Hepatocyte (in vitro differentiated cells): ENCODE measurements around the gene NANOS2. TPM values are rescaled to one million over a fixed set of nuclear protein-coding genes. Genes with fewer than 3 reads are reported as not detected.

Experiments
- DNase-seq: peaks from one replicate; pipeline ENCODE4 v3.0.0-alpha.2; 2016; ENCODE audit warnings: low spot score
- H2AFZ ChIP-seq: fragments of 200-600 bp; sonication (generic); 2 replicates; pipeline ENCODE4 v1.6.0; 2016; ENCODE audit warnings: antibody characterized with exemption, mild to moderate bottlenecking
- H3K27ac ChIP-seq: fragments of 200-600 bp; sonication (generic); 2 replicates; pipeline ENCODE4 v1.5.1; 2016; ENCODE audit warnings: mild to moderate bottlenecking
- H3K27me3 ChIP-seq: fragments of 200-600 bp; sonication (generic); 2 replicates; pipeline ENCODE4 v1.6.1; 2016
- H3K36me3 ChIP-seq: fragments of 200-600 bp; sonication (generic); replicated peaks from 2 replicates; pipeline ENCODE4 v1.5.1; 2016; ENCODE audit warnings: low read depth; ENCODE audit not compliant: insufficient read depth
- H3K4me1 ChIP-seq: fragments of 200-600 bp; sonication (generic); 2 replicates; pipeline ENCODE4 v1.5.1; 2016; ENCODE audit warnings: mild to moderate bottlenecking, moderate library complexity; ENCODE audit not compliant: insufficient read depth
- H3K4me2 ChIP-seq: fragments of 200-600 bp; sonication (generic); 2 replicates; pipeline ENCODE4 v1.6.0; 2016
- H3K4me3 ChIP-seq: fragments of 200-600 bp; sonication (generic); 2 replicates; pipeline ENCODE4 v1.5.1; 2016; ENCODE audit warnings: mild to moderate bottlenecking
- H3K79me2 ChIP-seq: fragments of 200-600 bp; sonication (generic); 2 replicates; pipeline ENCODE4 v1.6.0; 2017; ENCODE audit warnings: mild to moderate bottlenecking
- H3K9me2 ChIP-seq: fragments of 200-600 bp; sonication (generic); replicated peaks from 2 replicates; pipeline ENCODE4 v1.6.0; 2017; ENCODE audit warnings: mild to moderate bottlenecking; ENCODE audit not compliant: insufficient read depth
- H3K9me3 ChIP-seq: fragments of 200-600 bp; sonication (generic); 2 replicates; pipeline ENCODE4 v1.5.1; 2016; ENCODE audit warnings: low read depth, mild to moderate bottlenecking
- H4K20me1 ChIP-seq: fragments of 200-600 bp; sonication (generic); 2 replicates; pipeline ENCODE4 v1.6.0; 2016; ENCODE audit warnings: mild to moderate bottlenecking; ENCODE audit not compliant: insufficient read depth, poor library complexity, severe bottlenecking
- EZH2 ChIP-seq: fragments of 200-600 bp; sonication (generic); IDR thresholded peaks from 2 replicates; pipeline ENCODE4 v1.6.1; 2016; ENCODE audit warnings: antibody characterized with exemption, mild to moderate bottlenecking, borderline replicate concordance
- EZH2phosphoT487 ChIP-seq: fragments of 200-600 bp; sonication (generic); IDR thresholded peaks from one replicate; pipeline ENCODE4 v1.6.1; 2018; ENCODE audit warnings: antibody characterized with exemption, mild to moderate bottlenecking, low read depth, moderate library complexity; ENCODE audit not compliant: unreplicated experiment, severe bottlenecking
- WGBS: methylation state at CpG from one replicate; pipeline ENCODE4 v1.1.6; 2016; ENCODE audit warnings: low lambda C conversion rate; ENCODE audit errors: missing lambda C conversion rate; 5-methylcytosine and 5-hydroxymethylcytosine counted together
- polyA plus RNA-seq: library from polyadenylated mRNA; unstranded; fragments of >200 nt; fragmentation: Nextera tagmentation; extraction: Ambion mirVana; gene quantifications from 2 replicates; pipeline ENCODE4 v1.2.1, GENCODE V29; 2016
- total RNA-seq: library from RNA; depleted of rRNA; stranded (reverse); fragments of >200 nt; gene quantifications from 2 replicates; pipeline ENCODE4 v1.2.3, GENCODE V29; 2014
- TF ChIP-seq, protein P1 (sequence below): fragments of 200-600 bp; sonication (generic); IDR thresholded peaks from 2 replicates; pipeline ENCODE4 v1.5.1; 2016; ENCODE audit warnings: antibody characterized with exemption, mild to moderate bottlenecking; ENCODE audit not compliant: poor library complexity

NANOS2 gene
- total and polyA plus RNA-seq, 2 experiments from 2014 or later: not detected

DNA sequence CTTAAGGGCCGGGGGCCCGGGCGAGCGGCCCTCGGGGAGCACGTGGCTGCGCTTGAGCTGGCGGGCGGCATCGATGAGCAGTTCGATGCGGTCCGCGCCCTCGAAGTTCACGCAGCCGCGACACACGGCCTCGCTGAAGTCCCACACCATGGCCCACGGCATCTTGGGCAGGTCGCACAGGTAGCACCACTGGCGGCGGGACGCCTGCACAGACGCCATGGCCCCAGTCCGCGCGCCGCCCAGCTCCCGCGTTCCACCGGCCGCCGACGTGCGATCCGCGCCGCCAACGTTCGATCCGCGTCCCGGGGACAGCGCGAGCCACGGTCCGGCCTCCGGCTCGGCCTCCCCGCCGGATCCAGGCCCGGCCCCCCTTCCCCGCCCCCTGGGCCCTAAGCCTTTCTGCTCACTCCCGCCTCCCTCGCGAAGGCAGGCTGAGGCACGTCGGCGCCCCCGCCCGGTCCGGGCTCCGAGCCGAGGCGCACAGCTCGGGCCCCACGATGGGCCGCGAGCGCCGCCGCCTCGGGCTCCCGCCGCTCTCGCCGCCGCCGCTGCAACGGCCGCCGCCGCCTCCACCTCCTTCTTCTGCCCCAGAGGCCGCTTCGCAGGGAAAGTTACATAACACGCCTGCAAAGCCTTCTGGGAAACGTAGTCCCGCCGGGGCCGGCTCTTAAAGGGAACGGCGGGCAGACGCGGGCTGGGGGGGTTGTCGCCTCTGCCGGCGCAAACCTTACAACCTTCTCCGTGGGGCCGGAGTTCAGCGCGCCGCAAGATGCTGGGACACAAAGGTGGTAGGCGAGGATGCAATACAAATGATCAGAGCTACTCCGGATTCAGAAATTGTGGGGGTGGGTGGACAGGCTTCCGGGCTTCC, 28.8 kb downstream of the NANOS2 start, which contains the start of gene IRF2BP1:
IRF2BP1 (minus strand) TSS at position 586 of the 871 bp plus-strand sequence; CDS start at position 219, 367 bp downstream.
- Histone ChIP-seq H4K20me1 (peaks cover 19% of the 10 kb centered on the region), H3K4me2 (peak within 1 kb of the TSS; percentile 93), H3K27ac (peak within 1 kb of the TSS; percentile 95), H3K9me3 (no peaks in the 10 kb centered on the region), H3K27me3 (no peaks in the 10 kb centered on the region), H3K4me3 (peak within 1 kb of the TSS; percentile 73), H3K36me3 (no peaks in the 10 kb centered on the region), H3K79me2 (peaks cover 22% of the 10 kb centered on the region), H3K4me1 (peaks cover 17% of the 10 kb centered on the region), H3K9me2 (no peaks in the 10 kb centered on the region), H2AFZ (peak within 1 kb of the TSS; percentile 68)
- DNase-seq: peak; percentile 97
- under 1% methylated on average over 96 of the region's 107 CpGs for WGBS
- no peak for TF ChIP-seq EZH2phosphoT487
- TF ChIP-seq EZH2: no peak
- TF ChIP-seq, protein P1, sequence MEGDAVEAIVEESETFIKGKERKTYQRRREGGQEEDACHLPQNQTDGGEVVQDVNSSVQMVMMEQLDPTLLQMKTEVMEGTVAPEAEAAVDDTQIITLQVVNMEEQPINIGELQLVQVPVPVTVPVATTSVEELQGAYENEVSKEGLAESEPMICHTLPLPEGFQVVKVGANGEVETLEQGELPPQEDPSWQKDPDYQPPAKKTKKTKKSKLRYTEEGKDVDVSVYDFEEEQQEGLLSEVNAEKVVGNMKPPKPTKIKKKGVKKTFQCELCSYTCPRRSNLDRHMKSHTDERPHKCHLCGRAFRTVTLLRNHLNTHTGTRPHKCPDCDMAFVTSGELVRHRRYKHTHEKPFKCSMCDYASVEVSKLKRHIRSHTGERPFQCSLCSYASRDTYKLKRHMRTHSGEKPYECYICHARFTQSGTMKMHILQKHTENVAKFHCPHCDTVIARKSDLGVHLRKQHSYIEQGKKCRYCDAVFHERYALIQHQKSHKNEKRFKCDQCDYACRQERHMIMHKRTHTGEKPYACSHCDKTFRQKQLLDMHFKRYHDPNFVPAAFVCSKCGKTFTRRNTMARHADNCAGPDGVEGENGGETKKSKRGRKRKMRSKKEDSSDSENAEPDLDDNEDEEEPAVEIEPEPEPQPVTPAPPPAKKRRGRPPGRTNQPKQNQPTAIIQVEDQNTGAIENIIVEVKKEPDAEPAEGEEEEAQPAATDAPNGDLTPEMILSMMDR: no peak

DNA sequence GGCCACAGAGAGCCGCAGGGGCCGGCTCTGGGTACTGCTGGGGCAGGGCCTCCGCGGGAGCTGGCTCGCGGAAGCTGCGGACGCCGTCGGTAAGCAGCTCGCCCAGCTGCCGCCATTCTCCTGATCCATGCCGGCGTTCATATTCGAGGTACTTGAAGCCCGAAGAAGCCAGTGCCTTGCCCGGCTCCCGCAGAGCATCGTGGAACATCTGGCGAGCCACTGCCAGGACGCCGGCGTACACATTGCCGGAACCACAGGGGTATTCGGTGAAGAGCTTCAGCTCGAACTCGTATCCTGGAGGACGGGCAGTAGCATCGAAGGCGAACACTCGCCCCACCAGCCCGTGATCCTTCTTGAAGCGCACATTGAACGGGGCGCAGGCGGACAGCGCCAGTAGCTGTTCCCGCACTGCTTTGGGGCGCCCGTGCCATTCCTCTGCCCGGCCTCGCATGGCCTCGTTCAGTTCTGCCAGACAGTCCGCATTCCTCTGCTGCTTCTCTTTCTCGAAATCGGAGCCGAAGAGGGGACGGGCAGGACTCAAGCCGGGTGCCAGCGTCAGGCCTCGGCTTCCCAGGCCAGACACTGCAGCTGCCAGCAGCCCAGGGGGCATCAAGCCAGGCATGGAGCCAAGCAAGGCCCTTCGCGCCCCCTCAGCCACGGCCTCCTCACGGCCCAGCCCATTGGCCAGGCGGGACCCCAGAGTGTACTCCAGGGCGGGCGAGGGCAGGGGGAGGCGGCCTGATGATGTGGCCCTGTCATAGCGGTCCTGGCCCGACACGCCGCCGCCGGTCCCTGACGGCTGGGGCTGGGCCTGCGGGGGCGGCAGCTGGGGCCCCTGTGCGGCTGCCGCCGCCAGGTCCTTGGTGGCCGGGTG, 29.7 kb downstream of the NANOS2 start:
- DNase-seq: no peak

DNA sequence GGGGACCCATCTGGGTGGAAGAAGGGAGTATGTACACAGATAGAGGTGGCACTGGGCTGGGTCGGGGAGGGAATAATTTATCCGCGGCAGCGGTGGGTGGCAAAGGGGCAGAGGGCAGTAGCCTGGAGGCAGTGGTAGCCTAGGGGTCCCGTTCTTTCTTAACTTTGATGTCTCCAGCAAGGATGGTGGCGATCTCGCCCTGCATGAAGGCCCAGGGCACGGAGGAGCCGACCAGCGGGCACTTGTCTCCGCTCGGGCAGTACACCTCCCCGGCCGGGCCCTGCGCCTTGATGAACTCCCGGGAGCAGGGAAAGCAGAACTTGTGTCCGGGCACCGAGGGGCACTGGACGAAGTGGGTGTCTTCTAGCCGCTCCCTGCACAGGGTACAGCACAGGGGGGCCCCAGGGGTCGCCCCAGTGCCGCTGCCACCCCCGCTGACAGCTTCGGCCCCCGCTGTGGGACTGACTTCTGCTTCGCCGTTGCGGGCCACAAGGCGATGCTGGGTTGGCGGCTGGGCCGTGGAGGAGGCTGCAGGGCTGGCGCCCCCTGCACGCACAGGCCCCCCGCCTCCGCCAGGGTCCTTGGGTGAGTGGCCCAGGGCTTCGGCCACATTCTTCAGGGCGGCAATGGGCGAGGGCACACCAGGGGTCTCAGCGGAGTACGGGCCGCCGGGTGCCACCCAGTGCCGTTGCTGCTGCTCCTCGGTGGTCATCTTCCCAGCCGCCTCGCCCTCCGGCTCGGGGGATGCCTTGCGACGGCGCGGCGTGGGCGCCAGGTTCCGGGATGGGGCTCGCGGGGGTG, 30.5 kb downstream of the NANOS2 start:
- no peaks in the 10 kb centered on the region for H3K9me2 ChIP-seq
- H3K27me3 ChIP-seq: no peaks in the 10 kb centered on the region
- peaks cover 17% of the 10 kb centered on the region for H3K4me1 ChIP-seq
- peak overlapping the region; percentile 93 for H3K4me2 ChIP-seq
- peaks cover 19% of the 10 kb centered on the region for H4K20me1 ChIP-seq
- DNase-seq: peak; percentile 14
- H3K36me3 ChIP-seq: no peaks in the 10 kb centered on the region
- peaks cover 22% of the 10 kb centered on the region for H3K79me2 ChIP-seq
- H2AFZ ChIP-seq: no peak overlapping the region
- no peaks in the 10 kb centered on the region for H3K9me3 ChIP-seq
- H3K4me3 ChIP-seq: no peak overlapping the region
- 96% methylated on average over 53 of the region's 57 CpGs for WGBS
- H3K27ac ChIP-seq: no peak overlapping the region
- TF ChIP-seq EZH2phosphoT487: no peak
- TF ChIP-seq, protein P1: no peak
- no peak for TF ChIP-seq EZH2

More for the DNA sequence above, 29.7 kb downstream of the NANOS2 start:
- H3K4me1 ChIP-seq: peaks cover 17% of the 10 kb centered on the region
- H4K20me1 ChIP-seq: peaks cover 19% of the 10 kb centered on the region
- H3K9me2 ChIP-seq: no peaks in the 10 kb centered on the region
- no peaks in the 10 kb centered on the region for H3K36me3 ChIP-seq
- H3K4me2 ChIP-seq: peak overlapping the region; percentile 93
- H3K27ac ChIP-seq: peak overlapping the region; percentile 95
- H3K79me2 ChIP-seq: peaks cover 22% of the 10 kb centered on the region
- no peak overlapping the region for H2AFZ ChIP-seq
- no peaks in the 10 kb centered on the region for H3K27me3 ChIP-seq
- WGBS: 69% methylated on average over 59 of the region's 72 CpGs
- no peaks in the 10 kb centered on the region for H3K9me3 ChIP-seq
- TF ChIP-seq EZH2phosphoT487: no peak
- no peak for TF ChIP-seq EZH2
- TF ChIP-seq, protein P1: no peak
- H3K4me3 ChIP-seq: peak overlapping the region; percentile 73
